ENCODE results near the gene CYP4X1.
"Not testable (repeated sequence)": the region's sequence is repeated elsewhere in the genome, so short reads cannot be mapped to it uniquely, and the experiment has no call there.

Gene CYP4X1, protein sequence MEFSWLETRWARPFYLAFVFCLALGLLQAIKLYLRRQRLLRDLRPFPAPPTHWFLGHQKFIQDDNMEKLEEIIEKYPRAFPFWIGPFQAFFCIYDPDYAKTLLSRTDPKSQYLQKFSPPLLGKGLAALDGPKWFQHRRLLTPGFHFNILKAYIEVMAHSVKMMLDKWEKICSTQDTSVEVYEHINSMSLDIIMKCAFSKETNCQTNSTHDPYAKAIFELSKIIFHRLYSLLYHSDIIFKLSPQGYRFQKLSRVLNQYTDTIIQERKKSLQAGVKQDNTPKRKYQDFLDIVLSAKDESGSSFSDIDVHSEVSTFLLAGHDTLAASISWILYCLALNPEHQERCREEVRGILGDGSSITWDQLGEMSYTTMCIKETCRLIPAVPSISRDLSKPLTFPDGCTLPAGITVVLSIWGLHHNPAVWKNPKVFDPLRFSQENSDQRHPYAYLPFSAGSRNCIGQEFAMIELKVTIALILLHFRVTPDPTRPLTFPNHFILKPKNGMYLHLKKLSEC

DNA sequence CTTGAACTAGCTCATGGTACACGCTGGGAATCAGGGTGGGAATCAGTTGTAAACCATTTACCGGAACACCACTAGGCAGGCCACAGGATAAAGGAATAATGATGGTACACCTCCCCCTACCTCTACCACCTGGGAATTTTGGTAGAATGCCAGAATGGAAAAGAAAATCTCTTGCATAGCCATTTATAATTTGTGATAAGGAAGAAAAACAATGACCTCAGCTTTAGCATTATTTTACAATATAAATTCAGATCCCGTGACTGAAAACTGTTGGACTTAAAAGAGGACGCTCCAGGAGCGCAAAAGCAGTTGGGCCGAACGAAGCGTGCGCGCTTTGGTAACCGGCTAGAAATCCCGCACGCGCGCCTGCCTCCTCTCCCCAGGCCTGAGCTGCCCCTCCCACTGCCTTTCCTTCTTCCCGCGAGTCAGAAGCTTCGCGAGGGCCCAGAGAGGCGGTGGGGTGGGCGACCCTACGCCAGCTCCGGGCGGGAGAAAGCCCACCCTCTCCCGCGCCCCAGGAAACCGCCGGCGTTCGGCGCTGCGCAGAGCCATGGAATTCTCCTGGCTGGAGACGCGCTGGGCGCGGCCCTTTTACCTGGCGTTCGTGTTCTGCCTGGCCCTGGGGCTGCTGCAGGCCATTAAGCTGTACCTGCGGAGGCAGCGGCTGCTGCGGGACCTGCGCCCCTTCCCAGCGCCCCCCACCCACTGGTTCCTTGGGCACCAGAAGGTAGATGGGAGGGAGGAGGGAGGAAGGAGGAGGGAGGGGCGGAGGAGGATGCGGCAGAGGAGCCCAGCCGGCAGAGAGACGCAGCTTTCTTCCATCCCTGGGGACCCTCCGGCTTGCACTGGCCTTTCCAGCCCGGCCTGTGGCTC, at the start of gene CYP4X1:
Gene CYP4X1, plus strand, starts transcription at position 402 of the 873 bp plus-strand sequence. Its CDS starts 149 bp downstream, at position 551.
- H3K4me3 ChIP-seq (ENCODE audit: low read depth, low read length), result peak within 1 kb of the TSS; percentile 47

DNA sequence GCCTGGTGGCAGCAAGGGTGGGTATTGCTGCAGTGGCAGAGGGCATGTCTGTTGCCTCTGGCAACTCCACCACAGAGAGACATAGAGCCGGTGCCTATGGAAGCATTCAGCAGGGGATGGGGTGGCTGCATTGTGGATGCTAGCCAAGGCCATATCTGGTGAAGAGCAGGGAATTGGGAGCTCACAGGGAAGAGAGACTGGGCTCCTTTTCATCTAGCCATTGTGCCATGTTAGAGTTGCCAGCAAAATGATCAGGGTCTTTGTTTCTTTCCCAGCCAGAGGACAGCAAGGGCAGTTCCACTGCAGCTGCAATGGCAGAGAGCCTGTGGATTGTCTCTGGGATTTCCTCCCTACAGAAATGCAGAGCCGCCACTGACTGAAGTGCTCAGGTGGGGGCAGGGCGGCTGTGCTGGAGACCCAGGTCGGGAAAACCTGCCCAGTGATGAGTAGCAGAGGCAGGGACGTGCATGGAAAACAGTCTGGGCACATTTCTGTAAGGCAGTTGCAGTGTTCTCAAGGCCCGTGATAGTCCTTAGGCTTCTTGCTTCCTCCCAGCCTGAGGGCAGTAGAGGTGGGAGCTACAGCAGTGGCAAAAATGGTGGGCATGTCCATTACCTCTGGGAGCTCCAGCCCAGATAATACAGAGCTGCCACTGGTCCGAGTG, 40.2 kb upstream of the CYP4X1 start:
- no peak overlapping the region for H3K4me3 ChIP-seq (ENCODE audit: low read depth, low read length)

DNA sequence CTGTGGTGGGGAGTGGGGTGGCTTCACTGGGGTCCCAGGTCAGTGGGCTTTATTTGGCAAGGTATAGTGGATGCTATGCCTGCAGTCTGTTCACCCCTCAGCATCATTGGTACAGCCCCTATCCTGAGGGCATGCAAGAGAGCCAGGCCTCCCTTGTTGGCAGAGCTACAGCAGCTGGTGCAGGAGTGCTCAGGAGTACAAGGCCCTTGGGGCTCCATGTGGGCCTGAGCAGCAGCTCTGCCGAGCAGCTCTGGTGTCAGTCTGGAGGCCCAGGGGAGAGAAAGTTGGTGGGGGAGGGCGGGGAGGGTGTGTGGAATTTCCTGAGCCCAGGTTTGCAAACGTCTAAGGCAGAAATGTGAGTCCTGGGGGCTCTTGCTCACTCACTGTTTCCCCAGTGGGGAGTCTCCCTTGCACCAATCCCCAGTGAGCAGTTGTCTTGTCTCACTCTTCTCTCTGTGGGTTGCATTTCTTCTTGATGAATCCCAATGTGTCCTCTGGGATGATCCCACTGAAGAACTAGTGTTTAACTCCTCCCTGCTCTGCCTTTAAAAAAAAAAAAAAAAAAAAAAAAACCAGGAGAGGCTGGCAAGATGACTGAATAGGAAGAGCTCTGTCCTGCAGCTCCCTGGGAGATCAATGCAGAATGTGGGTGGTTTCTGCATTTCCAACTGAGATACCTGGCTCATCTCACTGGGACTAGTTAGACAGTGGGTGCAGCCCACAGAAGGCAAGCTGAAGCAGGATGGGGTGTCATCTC, 39.5 kb upstream of the CYP4X1 start:
- no peak overlapping the region for H3K4me3 ChIP-seq (ENCODE audit: low read depth, low read length)

DNA sequence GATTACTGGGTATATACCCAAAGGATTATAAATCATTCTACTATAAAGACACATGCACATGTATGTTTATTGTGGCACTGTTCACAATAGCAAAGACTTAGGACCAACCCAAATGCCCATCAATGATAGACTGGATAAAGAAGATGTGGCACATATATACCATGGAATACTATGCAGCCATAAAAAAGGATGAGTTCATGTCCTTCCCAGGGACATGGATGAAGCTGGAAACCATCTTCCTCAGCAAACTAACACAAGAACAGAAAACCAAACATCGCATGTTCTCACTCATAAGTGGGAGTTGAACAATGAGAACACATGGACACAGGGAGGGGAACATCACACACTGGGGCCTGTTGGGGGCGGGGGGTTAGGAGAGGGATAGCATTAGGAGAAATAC, 32.9 kb upstream of the CYP4X1 start:
- H3K4me3 ChIP-seq (ENCODE audit: low read depth, low read length), result not testable (repeated sequence)

DNA sequence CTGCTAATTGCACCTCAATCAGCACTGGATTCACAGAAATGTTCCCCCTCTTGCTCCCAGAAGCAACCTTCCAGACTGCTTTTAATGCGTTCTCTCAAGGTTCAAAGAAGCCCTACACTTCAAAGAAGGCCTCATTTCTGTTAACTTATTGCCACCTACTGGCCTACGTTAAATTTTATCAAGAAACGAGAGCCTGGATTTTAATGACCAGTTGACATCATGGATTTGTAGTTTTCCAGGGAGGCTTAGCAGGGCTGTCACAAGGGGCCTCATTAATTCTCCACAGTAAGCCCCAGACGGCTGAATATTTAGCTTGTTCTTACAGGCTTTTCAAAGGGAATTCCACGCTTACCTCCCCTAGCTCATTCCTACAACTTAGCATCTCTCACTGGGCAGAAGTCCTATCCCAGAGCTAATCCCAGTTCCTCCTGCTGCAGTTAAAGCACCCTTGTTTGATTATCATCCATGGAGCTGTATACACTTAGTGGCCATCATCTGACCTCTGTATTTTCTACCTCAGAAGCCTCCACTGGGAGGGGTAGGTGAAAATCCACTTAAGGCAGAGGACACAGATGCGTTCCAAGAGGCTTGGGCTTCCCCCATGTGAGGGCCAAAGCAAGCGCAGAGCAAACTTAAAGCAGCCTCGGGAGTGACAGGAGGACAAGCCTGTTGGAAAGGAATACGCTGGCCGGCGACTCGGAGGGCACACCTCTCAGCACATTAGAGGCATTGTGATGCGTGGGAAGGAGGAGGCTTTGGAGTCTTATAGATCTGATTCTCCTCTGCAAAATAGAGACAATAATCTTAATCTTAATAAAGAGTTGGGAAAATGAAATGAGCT, 32.2 kb upstream of the CYP4X1 start:
- H3K4me3 ChIP-seq (ENCODE audit: low read depth, low read length), result no peak overlapping the region

DNA sequence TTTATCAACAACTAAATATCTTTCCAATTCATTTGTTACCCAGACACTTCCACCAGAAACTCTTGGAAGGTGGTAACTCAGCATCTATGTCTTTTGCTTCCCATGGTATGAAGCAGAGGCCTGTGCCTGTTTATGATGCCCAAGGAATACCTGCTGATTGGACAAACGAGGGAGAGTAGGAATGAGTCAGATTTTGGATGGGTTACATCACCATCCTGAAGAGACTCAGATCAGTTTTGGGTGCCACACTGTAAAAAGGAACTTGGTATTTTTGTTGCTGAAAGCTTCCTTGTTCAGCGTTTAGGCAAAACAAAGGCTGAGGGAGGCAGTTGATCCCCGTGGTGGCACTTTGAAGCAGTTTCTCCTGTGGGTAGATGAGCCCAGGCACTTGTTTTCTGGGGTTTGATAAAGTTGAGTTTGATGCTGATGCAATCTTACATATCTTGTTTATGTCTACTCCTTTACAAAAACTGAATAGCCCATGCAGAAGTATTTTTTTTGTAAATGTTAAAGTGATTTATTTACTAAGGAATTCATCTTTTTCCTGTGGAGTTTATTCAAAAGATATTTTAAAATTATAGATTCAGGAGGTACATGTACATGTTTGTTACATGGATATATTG, 26.7 kb upstream of the CYP4X1 start:
- H3K4me3 ChIP-seq (ENCODE audit: low read depth, low read length), result no peak overlapping the region

DNA sequence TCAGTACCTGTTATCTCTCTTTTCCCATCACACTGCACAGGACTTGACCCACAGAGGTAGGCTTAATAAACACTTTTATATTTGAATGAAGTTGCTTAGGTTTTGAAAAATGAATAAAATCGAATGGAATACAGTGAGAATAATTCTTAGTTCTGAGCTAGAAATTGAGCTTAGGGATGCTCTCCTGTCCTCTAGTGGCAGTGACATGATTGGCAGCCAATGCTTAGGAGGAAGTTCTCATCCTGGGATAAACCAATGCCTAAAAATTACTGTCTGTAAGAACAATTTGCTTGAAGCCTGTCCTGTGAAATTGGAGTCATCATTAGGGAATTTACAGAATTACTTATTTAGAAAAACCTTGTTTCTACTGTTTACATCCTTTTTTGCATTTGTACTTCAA, 21.3 kb upstream of the CYP4X1 start:
- H3K4me3 ChIP-seq (ENCODE audit: low read depth, low read length), result no peak overlapping the region

DNA sequence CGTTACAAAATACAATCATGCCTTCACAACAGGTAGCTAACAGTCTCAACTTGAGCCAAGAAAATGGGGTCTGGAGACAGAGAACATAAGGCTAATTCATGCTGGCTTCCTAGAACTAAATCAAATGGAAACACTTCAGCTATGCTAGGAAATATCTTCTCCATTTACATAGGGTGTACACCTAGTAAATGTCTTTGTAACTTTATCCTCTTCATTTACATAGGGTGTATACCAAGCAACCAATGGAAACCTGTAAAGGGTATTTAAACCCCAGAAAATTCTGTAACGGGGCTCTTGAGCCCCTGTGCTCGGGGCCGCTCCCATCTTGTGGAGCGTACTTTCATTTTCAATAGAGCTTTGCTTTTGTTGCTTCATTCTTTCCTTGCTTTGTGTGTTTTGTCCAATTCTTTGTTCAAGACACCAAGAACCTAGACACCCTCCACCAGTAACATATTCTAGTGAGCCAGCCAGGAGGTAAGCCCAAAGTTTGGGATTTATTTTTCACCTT, 19.5 kb upstream of the CYP4X1 start:
- H3K4me3 ChIP-seq (ENCODE audit: low read depth, low read length), result no peak overlapping the region

DNA sequence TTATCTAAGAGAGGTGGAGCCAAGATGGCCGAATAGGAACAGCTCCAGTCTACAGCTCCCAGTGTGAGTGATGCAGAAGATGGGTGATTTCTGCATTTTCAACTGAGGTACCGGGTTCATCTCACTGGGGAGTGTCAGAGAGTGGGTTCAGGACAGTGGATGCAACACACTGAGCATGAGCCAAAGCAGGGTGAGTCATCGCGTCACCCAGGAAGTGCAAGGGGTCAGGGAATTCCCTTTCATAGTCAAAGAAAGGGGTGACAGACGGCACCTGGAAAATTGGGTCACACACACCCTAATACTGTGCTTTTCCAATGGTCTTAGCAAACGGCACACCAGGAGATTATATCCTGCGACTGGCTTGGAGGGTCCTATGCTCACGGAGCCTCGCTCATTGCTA, 17.0 kb upstream of the CYP4X1 start:
- not testable (repeated sequence) for H3K4me3 ChIP-seq (ENCODE audit: low read depth, low read length)

DNA sequence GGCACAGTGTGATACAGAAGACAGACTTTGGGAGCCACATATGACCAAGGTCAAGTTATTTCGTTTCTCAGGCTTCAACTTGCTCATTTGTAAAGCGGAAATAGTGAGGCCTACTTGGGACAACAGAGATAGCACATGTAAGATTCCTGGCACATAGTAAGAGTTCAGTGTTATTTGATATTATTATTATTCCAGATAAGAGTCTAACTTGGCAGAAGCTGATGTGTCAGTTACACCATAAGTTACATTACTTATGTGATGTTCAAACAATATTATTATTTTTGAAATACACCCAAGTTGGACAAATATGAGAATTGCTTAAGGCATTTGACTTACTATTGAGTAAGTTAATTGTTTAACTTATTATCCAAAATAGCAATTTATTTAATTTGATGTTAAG, 10.2 kb upstream of the CYP4X1 start:
- no peak overlapping the region for H3K4me3 ChIP-seq (ENCODE audit: low read depth, low read length)

DNA sequence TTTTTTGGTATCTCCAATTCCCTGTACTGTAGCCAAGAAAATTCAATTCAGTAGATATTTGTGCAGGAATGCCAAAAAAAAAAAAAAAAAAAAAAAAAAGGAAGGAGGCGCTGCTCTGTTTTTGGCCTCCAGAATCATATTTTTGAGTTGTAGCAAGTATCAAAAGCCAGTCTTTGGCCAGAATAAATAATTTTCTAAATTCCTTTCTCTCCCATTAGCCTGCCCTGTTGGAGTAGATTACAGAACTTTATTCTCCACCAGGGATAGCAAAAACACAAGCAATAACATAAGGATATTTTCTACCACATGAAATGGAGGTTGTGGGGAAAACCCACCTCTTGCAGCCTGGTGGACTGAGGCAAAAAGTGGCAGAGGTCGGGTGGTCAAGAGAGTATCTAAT, 2.4 kb upstream of the CYP4X1 start:
- no peak overlapping the region for H3K4me3 ChIP-seq (ENCODE audit: low read depth, low read length)

DNA sequence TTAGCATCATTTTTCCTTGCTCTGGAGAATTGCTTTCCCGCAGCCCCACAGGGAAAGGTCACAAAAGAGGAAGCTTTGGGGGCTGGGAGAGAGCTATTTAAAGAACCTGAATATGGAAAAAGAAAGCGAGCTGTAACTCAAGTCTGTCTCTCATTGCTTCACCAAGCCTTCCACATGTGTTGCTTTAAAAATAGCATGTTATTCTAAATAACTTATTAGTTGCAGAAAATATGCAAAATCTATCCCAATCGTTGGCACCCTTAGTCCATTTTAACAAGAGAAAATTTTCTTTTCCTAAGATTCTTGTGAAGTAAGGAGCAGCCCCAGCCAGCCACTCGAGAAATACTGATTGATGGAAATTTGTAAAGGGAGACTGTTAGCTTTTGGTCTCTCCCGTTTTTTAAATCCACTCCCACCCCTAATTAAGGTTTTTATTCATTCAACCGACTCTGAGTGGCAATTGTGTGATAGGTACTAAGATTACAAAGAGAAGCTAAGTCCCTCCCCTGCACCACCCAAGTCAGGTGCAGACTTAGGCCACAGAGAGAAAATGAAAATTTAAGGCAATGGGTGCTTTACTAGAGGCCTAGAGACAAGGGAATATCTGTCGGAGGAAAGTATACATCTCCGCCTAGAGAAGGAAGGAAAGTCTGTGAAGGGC, 802 bp downstream of the CYP4X1 start:
- peak overlapping the region; percentile 47 for H3K4me3 ChIP-seq (ENCODE audit: low read depth, low read length)

DNA sequence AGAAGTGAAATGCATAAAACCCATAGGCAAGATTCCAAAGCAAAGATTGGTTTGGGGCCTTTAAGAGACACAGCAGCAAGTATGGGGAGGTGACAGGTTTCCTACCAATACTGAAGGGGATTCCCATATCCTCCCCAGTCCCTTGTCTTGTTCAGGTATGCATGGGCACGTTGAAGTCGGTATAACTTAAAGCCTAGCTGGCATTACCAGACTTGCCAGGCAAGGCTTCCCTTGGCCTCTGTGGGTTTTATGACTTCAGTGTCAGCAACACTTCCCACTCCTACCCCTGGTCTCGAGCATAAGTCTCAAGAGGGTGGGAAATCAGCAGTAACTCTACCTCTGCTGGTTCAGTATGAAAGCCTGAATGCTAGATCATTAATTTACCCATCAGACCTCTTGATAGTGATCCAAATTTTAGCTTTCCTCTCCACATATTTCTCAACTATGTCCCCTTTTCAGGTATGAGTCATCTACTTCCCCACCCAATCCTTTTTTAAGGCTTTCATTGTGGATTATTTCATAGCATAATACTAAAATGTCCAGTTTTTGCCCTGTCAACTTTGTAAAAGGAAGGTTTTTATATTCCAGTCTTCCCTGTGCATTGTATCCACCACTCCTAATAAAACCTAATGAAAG, 6.8 kb downstream of the CYP4X1 start:
- H3K4me3 ChIP-seq (ENCODE audit: low read depth, low read length), result no peak overlapping the region

DNA sequence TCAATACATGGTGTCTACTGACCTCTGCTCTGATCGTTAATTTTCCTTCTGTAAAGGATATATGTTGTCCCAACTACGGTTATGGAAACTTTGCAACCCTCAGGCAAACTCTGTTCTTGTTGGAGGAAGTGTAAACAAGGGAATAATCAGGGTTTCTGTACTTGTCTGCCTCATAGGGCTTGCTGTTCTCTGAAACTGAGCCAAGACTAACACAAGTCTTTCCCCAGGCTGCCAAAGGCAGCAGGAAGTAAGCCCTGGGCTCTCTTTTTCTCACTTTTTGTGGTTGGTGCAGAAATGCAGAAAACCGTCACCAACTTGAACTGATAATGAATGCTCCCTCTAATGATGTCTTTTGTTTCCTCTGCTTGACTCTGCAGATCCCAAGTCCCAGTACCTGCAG, 7.6 kb downstream of the CYP4X1 start:
- no peak overlapping the region for H3K4me3 ChIP-seq (ENCODE audit: low read depth, low read length)

DNA sequence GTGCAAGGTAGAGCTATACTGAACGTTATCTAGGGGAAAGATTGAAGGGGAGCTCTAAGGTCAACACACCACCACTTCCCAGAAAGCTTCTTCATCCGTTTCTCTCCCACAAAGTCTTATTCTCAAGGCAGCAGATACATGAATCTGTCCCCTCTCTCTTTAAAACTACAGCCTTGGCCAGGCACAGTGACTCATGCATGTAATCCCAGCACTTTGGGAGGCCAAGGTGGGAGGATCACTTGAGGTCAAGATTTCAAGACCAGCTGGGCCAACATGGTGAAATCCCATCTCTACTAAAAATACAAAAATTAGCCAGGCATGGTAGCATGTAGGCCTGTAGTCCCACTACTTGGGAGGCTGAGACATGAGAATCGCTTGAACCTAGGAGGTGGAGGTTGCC, 8.1 kb downstream of the CYP4X1 start:
- H3K4me3 ChIP-seq (ENCODE audit: low read depth, low read length), result no peak overlapping the region

DNA sequence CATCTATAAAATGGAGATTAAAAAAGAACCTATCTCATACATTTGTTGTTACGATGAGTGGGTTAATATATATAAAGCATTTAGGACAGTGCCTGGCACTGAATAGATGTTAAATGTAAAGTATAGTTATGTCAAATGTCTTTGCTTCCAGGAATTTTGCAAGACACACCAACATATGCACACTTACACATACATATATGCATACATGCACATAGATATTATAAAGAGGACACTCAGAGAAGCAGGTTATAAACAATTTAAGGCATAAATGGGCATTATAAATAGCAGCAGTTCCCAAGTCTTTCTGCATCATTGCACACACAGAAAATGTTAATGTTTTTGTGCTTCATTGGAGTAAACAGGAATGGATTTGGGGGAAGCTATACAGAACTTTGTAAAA, 13.3 kb downstream of the CYP4X1 start:
- H3K4me3 ChIP-seq (ENCODE audit: low read depth, low read length), result no peak overlapping the region

DNA sequence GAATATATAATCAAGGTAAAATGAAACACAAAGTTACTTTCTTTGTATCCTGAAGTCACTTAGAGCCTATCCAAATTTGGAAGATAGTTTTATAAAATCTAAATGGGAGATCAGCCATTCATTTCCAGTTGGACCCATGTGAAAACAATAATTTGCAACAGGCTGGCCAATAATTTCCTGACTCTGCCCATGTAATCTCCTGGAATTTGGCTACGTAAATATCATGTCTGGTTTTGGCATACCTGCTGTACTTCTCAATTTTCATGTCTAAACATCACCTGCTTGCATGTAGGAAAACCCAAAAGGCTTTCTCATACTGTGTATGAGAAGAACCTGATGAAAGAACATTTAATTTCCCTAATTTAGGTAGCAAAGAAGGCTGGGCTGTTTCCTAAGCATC, 35.9 kb downstream of the CYP4X1 start:
- no peak overlapping the region for H3K4me3 ChIP-seq (ENCODE audit: low read depth, low read length)

DNA sequence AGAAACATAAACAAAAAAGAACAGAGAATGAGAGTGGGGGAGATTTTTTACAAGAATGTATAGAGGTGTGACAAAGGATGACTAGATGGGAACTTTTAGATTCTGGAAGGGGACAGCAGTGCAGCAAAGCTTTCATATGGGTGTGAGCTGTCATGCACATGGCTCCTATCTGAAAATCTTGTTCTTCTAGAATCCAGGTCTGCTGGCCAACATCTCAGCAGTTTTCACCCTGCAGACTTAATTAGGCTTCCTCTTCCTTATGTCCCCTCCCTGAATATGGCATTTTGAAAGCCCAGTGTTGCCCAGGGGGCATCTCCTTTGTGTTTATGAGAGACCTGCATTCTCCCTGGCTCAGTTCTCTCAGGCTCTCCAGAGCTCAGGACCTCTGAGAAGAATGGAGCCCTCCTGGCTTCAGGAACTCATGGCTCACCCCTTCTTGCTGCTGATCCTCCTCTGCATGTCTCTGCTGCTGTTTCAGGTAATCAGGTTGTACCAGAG, 43.7 kb downstream of the CYP4X1 start, which contains the start of gene CYP4Z1:
Gene CYP4Z1, plus strand, starts transcription at position 135 of the 498 bp plus-strand sequence. Its CDS starts 260 bp downstream, at position 395.
- no peak within 1 kb of the TSS for H3K4me3 ChIP-seq (ENCODE audit: low read depth, low read length)

All from iPS-11a (cell line).